Panc1 (cell line): Measurements from ENCODE around the gene GCNT4.

Experiments used
- SIN3A ChIP-seq: IDR thresholded peaks from 2 replicates; pipeline ENCODE4 v1.6.1; 2012; ENCODE audit warnings: low read depth, mild to moderate bottlenecking, low read length, moderate library complexity, borderline replicate concordance; ENCODE audit not compliant: insufficient read depth
- TF ChIP-seq, protein P1 (sequence below): fragments of 450-650 bp; IDR thresholded peaks from 2 replicates; pipeline ENCODE4 v1.5.1; 2017; ENCODE audit warnings: mild to moderate bottlenecking
- TF ChIP-seq, protein P2 (sequence below), 2 experiments: IDR thresholded peaks; 2 replicates each; pipeline ENCODE4 v1.6.1; 2011 to 2012; ENCODE audit warnings: low read depth in 2 of 2, control low read depth in 1 of 2, low read length in 1 of 2, mild to moderate bottlenecking in 1 of 2, moderate library complexity in 1 of 2; ENCODE audit not compliant: insufficient read depth in 1 of 2

DNA sequence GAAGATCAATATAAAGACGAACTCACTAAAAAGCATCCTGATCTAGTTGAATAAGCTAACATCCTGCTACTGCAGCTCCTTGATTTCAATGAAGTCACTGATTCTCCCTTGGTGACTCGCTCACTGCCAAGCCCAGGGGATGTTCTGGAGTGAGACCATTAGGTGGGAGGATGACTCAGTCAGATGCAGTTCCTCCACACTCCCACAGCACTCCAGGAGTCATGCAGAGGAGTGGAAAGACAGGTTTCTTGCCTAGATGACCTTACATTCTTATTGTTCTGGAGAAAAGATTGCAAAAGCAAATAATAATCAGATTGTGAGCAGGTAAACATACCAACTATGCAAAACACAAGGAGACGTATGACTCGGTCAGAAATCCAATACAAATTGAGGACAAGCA lies 15.3 kb downstream of the GCNT4 start:
- TF ChIP-seq, protein P1, sequence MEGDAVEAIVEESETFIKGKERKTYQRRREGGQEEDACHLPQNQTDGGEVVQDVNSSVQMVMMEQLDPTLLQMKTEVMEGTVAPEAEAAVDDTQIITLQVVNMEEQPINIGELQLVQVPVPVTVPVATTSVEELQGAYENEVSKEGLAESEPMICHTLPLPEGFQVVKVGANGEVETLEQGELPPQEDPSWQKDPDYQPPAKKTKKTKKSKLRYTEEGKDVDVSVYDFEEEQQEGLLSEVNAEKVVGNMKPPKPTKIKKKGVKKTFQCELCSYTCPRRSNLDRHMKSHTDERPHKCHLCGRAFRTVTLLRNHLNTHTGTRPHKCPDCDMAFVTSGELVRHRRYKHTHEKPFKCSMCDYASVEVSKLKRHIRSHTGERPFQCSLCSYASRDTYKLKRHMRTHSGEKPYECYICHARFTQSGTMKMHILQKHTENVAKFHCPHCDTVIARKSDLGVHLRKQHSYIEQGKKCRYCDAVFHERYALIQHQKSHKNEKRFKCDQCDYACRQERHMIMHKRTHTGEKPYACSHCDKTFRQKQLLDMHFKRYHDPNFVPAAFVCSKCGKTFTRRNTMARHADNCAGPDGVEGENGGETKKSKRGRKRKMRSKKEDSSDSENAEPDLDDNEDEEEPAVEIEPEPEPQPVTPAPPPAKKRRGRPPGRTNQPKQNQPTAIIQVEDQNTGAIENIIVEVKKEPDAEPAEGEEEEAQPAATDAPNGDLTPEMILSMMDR, result no peak
- TF ChIP-seq, protein P2, sequence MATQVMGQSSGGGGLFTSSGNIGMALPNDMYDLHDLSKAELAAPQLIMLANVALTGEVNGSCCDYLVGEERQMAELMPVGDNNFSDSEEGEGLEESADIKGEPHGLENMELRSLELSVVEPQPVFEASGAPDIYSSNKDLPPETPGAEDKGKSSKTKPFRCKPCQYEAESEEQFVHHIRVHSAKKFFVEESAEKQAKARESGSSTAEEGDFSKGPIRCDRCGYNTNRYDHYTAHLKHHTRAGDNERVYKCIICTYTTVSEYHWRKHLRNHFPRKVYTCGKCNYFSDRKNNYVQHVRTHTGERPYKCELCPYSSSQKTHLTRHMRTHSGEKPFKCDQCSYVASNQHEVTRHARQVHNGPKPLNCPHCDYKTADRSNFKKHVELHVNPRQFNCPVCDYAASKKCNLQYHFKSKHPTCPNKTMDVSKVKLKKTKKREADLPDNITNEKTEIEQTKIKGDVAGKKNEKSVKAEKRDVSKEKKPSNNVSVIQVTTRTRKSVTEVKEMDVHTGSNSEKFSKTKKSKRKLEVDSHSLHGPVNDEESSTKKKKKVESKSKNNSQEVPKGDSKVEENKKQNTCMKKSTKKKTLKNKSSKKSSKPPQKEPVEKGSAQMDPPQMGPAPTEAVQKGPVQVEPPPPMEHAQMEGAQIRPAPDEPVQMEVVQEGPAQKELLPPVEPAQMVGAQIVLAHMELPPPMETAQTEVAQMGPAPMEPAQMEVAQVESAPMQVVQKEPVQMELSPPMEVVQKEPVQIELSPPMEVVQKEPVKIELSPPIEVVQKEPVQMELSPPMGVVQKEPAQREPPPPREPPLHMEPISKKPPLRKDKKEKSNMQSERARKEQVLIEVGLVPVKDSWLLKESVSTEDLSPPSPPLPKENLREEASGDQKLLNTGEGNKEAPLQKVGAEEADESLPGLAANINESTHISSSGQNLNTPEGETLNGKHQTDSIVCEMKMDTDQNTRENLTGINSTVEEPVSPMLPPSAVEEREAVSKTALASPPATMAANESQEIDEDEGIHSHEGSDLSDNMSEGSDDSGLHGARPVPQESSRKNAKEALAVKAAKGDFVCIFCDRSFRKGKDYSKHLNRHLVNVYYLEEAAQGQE (IDR thresholded peaks at IDR 0.05; ENCODE audit: insufficient read depth in 1 of 2, low read depth in 2 of 2, low read length in 1 of 2), result no peak
- TF ChIP-seq SIN3A, result no peak
